Tibial nerve (tissue), 4 donors: ENCODE results near the gene ASTN2.

Experiments
- EP300 ChIP-seq, 2 donors: sonication (generic); formaldehyde crosslinking; IDR thresholded peaks; one replicate each; pipeline ENCODE4 v1.6.1; 2017; ENCODE audit warnings: antibody characterized with exemption in 2 of 2, mild to moderate bottlenecking in 1 of 2
- POLR2A ChIP-seq, 2 donors: fragments of 450-650 bp; IDR thresholded peaks; one replicate each; pipeline ENCODE4 v1.6.1; 2017; ENCODE audit warnings: antibody characterized with exemption in 2 of 2, mild to moderate bottlenecking in 2 of 2, moderate library complexity in 2 of 2
- TF ChIP-seq, protein P1 (sequence below), 5 experiments: fragments of 200-600 bp in 3 of 5; fragments of 450-650 bp in 2 of 5; sonication (generic) in 3 of 5; IDR thresholded peaks; one replicate each; pipeline ENCODE4 v1.5.1; 2016 to 2019; ENCODE audit warnings: antibody characterized with exemption in 5 of 5, mild to moderate bottlenecking in 3 of 5, moderate library complexity in 2 of 5

GRCh38 chr9:116377179-116377798, 1037.6 kb downstream of the ASTN2 start:
- TF ChIP-seq, protein P1, sequence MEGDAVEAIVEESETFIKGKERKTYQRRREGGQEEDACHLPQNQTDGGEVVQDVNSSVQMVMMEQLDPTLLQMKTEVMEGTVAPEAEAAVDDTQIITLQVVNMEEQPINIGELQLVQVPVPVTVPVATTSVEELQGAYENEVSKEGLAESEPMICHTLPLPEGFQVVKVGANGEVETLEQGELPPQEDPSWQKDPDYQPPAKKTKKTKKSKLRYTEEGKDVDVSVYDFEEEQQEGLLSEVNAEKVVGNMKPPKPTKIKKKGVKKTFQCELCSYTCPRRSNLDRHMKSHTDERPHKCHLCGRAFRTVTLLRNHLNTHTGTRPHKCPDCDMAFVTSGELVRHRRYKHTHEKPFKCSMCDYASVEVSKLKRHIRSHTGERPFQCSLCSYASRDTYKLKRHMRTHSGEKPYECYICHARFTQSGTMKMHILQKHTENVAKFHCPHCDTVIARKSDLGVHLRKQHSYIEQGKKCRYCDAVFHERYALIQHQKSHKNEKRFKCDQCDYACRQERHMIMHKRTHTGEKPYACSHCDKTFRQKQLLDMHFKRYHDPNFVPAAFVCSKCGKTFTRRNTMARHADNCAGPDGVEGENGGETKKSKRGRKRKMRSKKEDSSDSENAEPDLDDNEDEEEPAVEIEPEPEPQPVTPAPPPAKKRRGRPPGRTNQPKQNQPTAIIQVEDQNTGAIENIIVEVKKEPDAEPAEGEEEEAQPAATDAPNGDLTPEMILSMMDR (IDR thresholded peaks at IDR 0.05): no peak
- TF ChIP-seq POLR2A (IDR thresholded peaks at IDR 0.05) (no peak), EP300 (IDR thresholded peaks at IDR 0.05) (no peak)
